IMR-90 (cell line): ENCODE measurements around the gene AARSD1. TPM values are rescaled to one million over a fixed set of nuclear protein-coding genes. Genes with fewer than 3 reads are reported as not detected.

Experiments used
- ATAC-seq: fragments of 200-7000 bp; cut with Tn5 transposase; 2 replicates; pipeline ENCODE4 v1.9.1; 2020; ENCODE audit warnings: low read depth, mild to moderate bottlenecking, moderate library complexity
- BruUV-seq: library from RNA; stranded (reverse); fragments of 400-500 nt; replicated peaks from 2 replicates; lab custom pipeline; 2021; lab: Mats Ljungman, UMichigan
- CTCF ChIA-PET: fragments of 300-600 bp; formaldehyde crosslinking; extraction: SDS; loops from one replicate; lab custom pipeline; 2021; ENCODE audit warnings: antibody characterized with exemption; lab: Yijun Ruan, JAX
- POLR2A ChIA-PET: fragments of 300-600 bp; sonication (Branson Sonifier 250); formaldehyde crosslinking; loops from one replicate; lab custom pipeline; 2022; ENCODE audit warnings: antibody characterized with exemption; ENCODE audit not compliant: unreplicated experiment; lab: Charles Lee
- DNase-seq: peaks from one replicate; pipeline ENCODE4 v3.0.0; 2013
- H2AFZ ChIP-seq: replicated peaks from 2 replicates; pipeline ENCODE3; 2013; ENCODE audit warnings: low read length, mild to moderate bottlenecking; ENCODE audit not compliant: poor library complexity
- H2AK5ac ChIP-seq: 2 replicates; pipeline ENCODE4 v1.6.1; 2013; ENCODE audit warnings: low read depth, low read length, inconsistent platforms
- H2AK9ac ChIP-seq: replicated peaks from 2 replicates; pipeline ENCODE3; 2013; ENCODE audit warnings: mild to moderate bottlenecking, low read depth, low read length, moderate library complexity; ENCODE audit not compliant: poor library complexity
- H2BK120ac ChIP-seq: 2 replicates; pipeline ENCODE4 v1.6.1; 2013; ENCODE audit warnings: low read depth, low read length, inconsistent platforms
- H2BK15ac ChIP-seq: 3 replicates; pipeline ENCODE4 v1.6.1; 2013; ENCODE audit warnings: low read depth, low read length, inconsistent platforms
- H2BK20ac ChIP-seq: 2 replicates; pipeline ENCODE4 v1.6.1; 2013; ENCODE audit warnings: low read depth, mild to moderate bottlenecking, inconsistent platforms, low read length, moderate library complexity
- H2BK5ac ChIP-seq: 2 replicates; pipeline ENCODE4 v1.6.1; 2013; ENCODE audit warnings: mild to moderate bottlenecking, low read depth, low read length, inconsistent platforms; ENCODE audit not compliant: poor library complexity, severe bottlenecking
- H3K14ac ChIP-seq: replicated peaks from 2 replicates; pipeline ENCODE4 v1.6.1; 2013; ENCODE audit warnings: low read depth, low read length, inconsistent platforms
- H3K18ac ChIP-seq: 2 replicates; pipeline ENCODE4 v1.6.1; 2013; ENCODE audit warnings: low read depth, low read length, control low read depth
- H3K23ac ChIP-seq: 2 replicates; pipeline ENCODE4 v1.6.1; 2013; ENCODE audit warnings: low read depth, low read length, inconsistent platforms
- H3K27ac ChIP-seq: 2 replicates; pipeline ENCODE4 v1.5.1; 2013; ENCODE audit warnings: mild to moderate bottlenecking, control low read depth, low read length; ENCODE audit not compliant: insufficient read depth
- H3K27me3 ChIP-seq: 2 replicates; pipeline ENCODE4 v1.6.1; 2013; ENCODE audit warnings: low read length; ENCODE audit not compliant: control insufficient read depth, insufficient read depth
- H3K36me3 ChIP-seq: 2 replicates; pipeline ENCODE4 v1.6.1; 2013; ENCODE audit warnings: low read length, mixed read lengths; ENCODE audit not compliant: control insufficient read depth, insufficient read depth
- H3K4ac ChIP-seq: 2 replicates; pipeline ENCODE4 v1.6.1; 2013; ENCODE audit warnings: low read depth, low read length, inconsistent platforms
- H3K4me1 ChIP-seq: 2 replicates; pipeline ENCODE4 v1.6.1; 2013; ENCODE audit warnings: low read length, mixed read lengths; ENCODE audit not compliant: control insufficient read depth, insufficient read depth
- H3K4me2 ChIP-seq: 2 replicates; pipeline ENCODE4 v1.6.1; 2013; ENCODE audit warnings: low read depth, mild to moderate bottlenecking, control low read depth, low read length, moderate library complexity
- H3K4me3 ChIP-seq: 2 replicates; pipeline ENCODE4 v1.5.1; 2013; ENCODE audit warnings: low read depth, mild to moderate bottlenecking, control low read depth, low read length, moderate library complexity; ENCODE audit not compliant: insufficient read depth
- H3K56ac ChIP-seq: 2 replicates; pipeline ENCODE4 v1.6.1; 2013; ENCODE audit warnings: low read length, inconsistent platforms; ENCODE audit not compliant: insufficient read depth; ENCODE audit errors: extremely low read depth
- H3K79me1 ChIP-seq, 2 experiments: 2 replicates each; pipeline ENCODE4 v1.6.1; 2013; ENCODE audit warnings: low read length in 2 of 2, inconsistent platforms in 1 of 2, low read depth in 1 of 2
- H3K9ac ChIP-seq: 2 replicates; pipeline ENCODE4 v1.6.1; 2013; ENCODE audit warnings: low read depth, low read length, control low read depth
- H3K9me1 ChIP-seq: 2 replicates; pipeline ENCODE4 v1.6.1; 2013; ENCODE audit warnings: low read length, inconsistent platforms; ENCODE audit not compliant: insufficient read depth
- H3K9me3 ChIP-seq: 2 replicates; pipeline ENCODE4 v1.6.1; 2013; ENCODE audit warnings: low read length; ENCODE audit not compliant: control insufficient read depth, insufficient read depth
- H4K20me1 ChIP-seq: 2 replicates; pipeline ENCODE4 v1.6.1; 2013; ENCODE audit warnings: low read length, inconsistent platforms; ENCODE audit not compliant: insufficient read depth
- H4K5ac ChIP-seq: 2 replicates; pipeline ENCODE4 v1.6.1; 2013; ENCODE audit warnings: mild to moderate bottlenecking, low read depth, low read length, control low read depth
- H4K8ac ChIP-seq, 2 experiments: 2 replicates each; pipeline ENCODE4 v1.6.1; 2013; ENCODE audit warnings: low read depth in 2 of 2, low read length in 2 of 2, control low read depth in 1 of 2, inconsistent platforms in 1 of 2
- H4K91ac ChIP-seq: 2 replicates; pipeline ENCODE4 v1.6.1; 2013; ENCODE audit warnings: low read depth, low read length, inconsistent platforms; ENCODE audit not compliant: insufficient read depth
- CTCF ChIP-seq: conservative IDR thresholded peaks from 2 replicates; pipeline ENCODE4 v1.5.1; 2012; ENCODE audit warnings: mild to moderate bottlenecking, low read depth, low read length, improper control_type of control experiment
- RFX5 ChIP-seq: IDR thresholded peaks from 2 replicates; pipeline ENCODE4 v1.8.0; 2012; ENCODE audit warnings: low read depth, mild to moderate bottlenecking, low read length, moderate library complexity
- WGBS, 2 experiments: methylation state at CpG; one replicate each; pipeline versions ENCODE4 v1.1.5 to v1.1.7; 2013; ENCODE audit warnings: missing lambda C conversion rate in 2 of 2; ENCODE audit not compliant: insufficient read length in 1 of 2; ENCODE audit errors: extremely low coverage in 2 of 2; 5-methylcytosine and 5-hydroxymethylcytosine counted together
- dilution Hi-C: fragments of 300-500 bp; cut with HindIII; formaldehyde crosslinking; loops from one replicate; pipeline ENCODE4 v1.14.3; 2018; ENCODE audit warnings: low sequenced_read_pairs; ENCODE audit not compliant: unreplicated experiment
- in situ Hi-C: fragments of 300-500 bp; cut with MboI; formaldehyde crosslinking; loops from 3 replicates; pipeline ENCODE4 v1.14.3; 2019; ENCODE audit warnings: low sequenced_read_pairs, inconsistent platforms, mixed read lengths
- intact Hi-C: fragments of 100-400 bp; cut with micrococcal nuclease; formaldehyde crosslinking; loops from 2 replicates; pipeline ENCODE4 v1.10.0; 2022
- polyA plus RNA-seq, 3 experiments: library from polyadenylated mRNA; depleted of rRNA; stranded (reverse); fragments of >200 nt; gene quantifications; 2 replicates each; pipeline ENCODE4 v1.2.3, GENCODE V29; 2012; ENCODE audit warnings: low replicate concordance in 1 of 3
- total RNA-seq: library from RNA; depleted of rRNA; stranded (reverse); fragments of >200 nt; gene quantifications from 2 replicates; pipeline ENCODE4 v1.2.3, GENCODE V29; 2012

Gene AARSD1
- total and polyA plus RNA-seq, 2 of the 4 experiments (the other 2 are of a cell fraction), result 55.0 to 58.9 TPM

DNA sequence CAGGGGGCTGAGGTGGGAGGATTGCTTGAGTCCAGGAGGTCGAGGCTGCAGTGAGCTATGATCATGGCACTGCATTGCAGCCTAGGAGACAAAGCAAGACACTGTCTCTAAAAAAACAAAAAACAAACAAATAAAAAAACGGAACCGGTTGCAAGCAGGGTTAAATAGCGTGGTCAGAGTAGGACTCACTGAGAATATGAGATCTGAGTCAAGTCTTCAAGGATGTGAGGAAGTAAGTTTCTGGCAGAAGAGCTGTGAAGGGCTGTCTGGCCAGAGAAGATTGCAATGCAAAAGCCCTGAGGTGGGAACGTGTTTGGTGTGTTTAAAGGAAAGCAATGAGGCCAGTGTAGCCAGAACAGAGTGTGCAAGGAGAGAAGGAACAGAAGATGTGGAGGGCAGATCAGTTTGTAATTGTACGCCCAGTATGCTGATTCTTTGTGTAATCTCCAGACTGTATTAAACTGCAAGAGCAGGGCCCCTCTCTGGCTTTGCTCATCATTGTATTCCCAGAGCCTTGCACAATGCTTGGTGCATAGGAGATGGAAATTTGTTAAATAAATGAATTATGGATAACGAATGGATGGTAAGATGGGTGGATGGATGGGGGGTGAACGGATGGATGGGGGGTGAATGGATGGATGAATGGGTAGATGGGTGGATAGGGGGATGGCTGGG lies 57.3 kb downstream of the AARSD1 start:
- H2AK5ac ChIP-seq, result no peak overlapping the region
- H3K9ac ChIP-seq, result no peak overlapping the region
- no peak overlapping the region for H3K4me3 ChIP-seq
- no peaks in the 10 kb centered on the region for H3K79me1 ChIP-seq
- H3K27me3 ChIP-seq, result peaks cover 42% of the 10 kb centered on the region
- H3K18ac ChIP-seq, result no peak overlapping the region
- H3K36me3 ChIP-seq, result no peaks in the 10 kb centered on the region
- ATAC-seq (no peak), DNase-seq (no peak)
- dilution Hi-C loops (no loop called here), intact Hi-C loops (no loop called here), in situ Hi-C loops (no loop called here)
- no peak overlapping the region for H2AK9ac ChIP-seq
- no peak overlapping the region for H2BK120ac ChIP-seq
- no peak overlapping the region; the same call in 2 of the 3 replicates for H2BK15ac ChIP-seq
- ChIA-PET POLR2A (no interaction called here), CTCF (no interaction called here)
- peaks cover 3% of the 10 kb centered on the region; the same call in 1 of the 2 replicates for H3K4me1 ChIP-seq
- 0 out of 2 replicates have a peak, but pooled peaks cover 2% of the 10 kb centered on the region for H3K9me3 ChIP-seq
- H3K9me1 ChIP-seq, result 0 out of 2 replicates have a peak, but pooled peaks cover 2% of the 10 kb centered on the region
- H4K5ac ChIP-seq, result no peak overlapping the region
- H4K8ac ChIP-seq, result no peak overlapping the region
- WGBS, 2 experiments, result 51 to 97% methylated on average over 2 of the region's 8 CpGs
- no peak overlapping the region for H2BK20ac ChIP-seq
- H3K27ac ChIP-seq, result no peak overlapping the region
- H4K91ac ChIP-seq, result no peak overlapping the region
- no peak overlapping the region for H3K4ac ChIP-seq
- no peak overlapping the region for H2AFZ ChIP-seq
- H3K23ac ChIP-seq, result no peak overlapping the region
- no TSS peak for BruUV-seq
- no peaks in the 10 kb centered on the region; the same call in 1 of the 2 replicates for H4K20me1 ChIP-seq
- H2BK5ac ChIP-seq, result no peak overlapping the region
- H3K56ac ChIP-seq, result no peak overlapping the region
- no peak overlapping the region for H3K4me2 ChIP-seq
- H3K14ac ChIP-seq, result no peak overlapping the region
- TF ChIP-seq RFX5 (no peak), CTCF (no peak)
